ENCODE results near the gene SP9.

Gene SP9

GRCh38 chr2:174334781-174335251 is at the start of gene SP9:
SP9 (plus strand) TSS chr2:174334954; CDS start chr2:174335093, 139 bp downstream.
- DNase-seq (ENCODE audit: low read depth in 2 of 3, low spot score in 1 of 3) = no peak

- DNase-seq (ENCODE audit: low read depth in 2 of 3, low spot score in 1 of 3) = no peak
Observed at GRCh38 chr2:174286172-174286571, 48.6 kb upstream of the SP9 start.

- DNase-seq (ENCODE audit: low read depth in 2 of 3, low spot score in 1 of 3) = no peak
Observed at GRCh38 chr2:174292908-174293307, 41.8 kb upstream of the SP9 start.

GRCh38 chr2:174300114-174300513 is 34.6 kb upstream of the SP9 start:
- DNase-seq (ENCODE audit: low read depth in 2 of 3, low spot score in 1 of 3) = no peak

- DNase-seq (ENCODE audit: low read depth in 2 of 3, low spot score in 1 of 3) = no peak
Observed at GRCh38 chr2:174312581-174313234, 22.0 kb upstream of the SP9 start.

- no peak for DNase-seq (ENCODE audit: low read depth in 2 of 3, low spot score in 1 of 3)
Observed at GRCh38 chr2:174322149-174322548, 12.6 kb upstream of the SP9 start.

GRCh38 chr2:174322746-174323145 is 12.0 kb upstream of the SP9 start:
- no peak for DNase-seq (ENCODE audit: low read depth in 2 of 3, low spot score in 1 of 3)

- no peak for DNase-seq (ENCODE audit: low read depth in 2 of 3, low spot score in 1 of 3)
Observed at GRCh38 chr2:174324530-174324929, 10.2 kb upstream of the SP9 start.

- no peak for DNase-seq (ENCODE audit: low read depth in 2 of 3, low spot score in 1 of 3)
Observed at GRCh38 chr2:174325373-174326160, 9.2 kb upstream of the SP9 start.

GRCh38 chr2:174326161-174327020 is 8.4 kb upstream of the SP9 start:
- no peak for DNase-seq (ENCODE audit: low read depth in 2 of 3, low spot score in 1 of 3)

GRCh38 chr2:174327021-174327840 is 7.5 kb upstream of the SP9 start:
- no peak for DNase-seq (ENCODE audit: low read depth in 2 of 3, low spot score in 1 of 3)

GRCh38 chr2:174327841-174328113 is 7.0 kb upstream of the SP9 start:
- DNase-seq (ENCODE audit: low read depth in 2 of 3, low spot score in 1 of 3) = no peak

GRCh38 chr2:174328114-174328960 is 6.4 kb upstream of the SP9 start:
- DNase-seq (ENCODE audit: low read depth in 2 of 3, low spot score in 1 of 3) = no peak

- DNase-seq (ENCODE audit: low read depth in 2 of 3, low spot score in 1 of 3) = no peak
Observed at GRCh38 chr2:174328961-174329715, 5.6 kb upstream of the SP9 start.

GRCh38 chr2:174330945-174331594 is 3.7 kb upstream of the SP9 start:
- DNase-seq (ENCODE audit: low read depth in 2 of 3, low spot score in 1 of 3) = no peak

- no peak for DNase-seq (ENCODE audit: low read depth in 2 of 3, low spot score in 1 of 3)
Observed at GRCh38 chr2:174331595-174332216, 3.0 kb upstream of the SP9 start.

- DNase-seq (ENCODE audit: low read depth in 2 of 3, low spot score in 1 of 3) = no peak
Observed at GRCh38 chr2:174332217-174332963, 2.4 kb upstream of the SP9 start.

GRCh38 chr2:174333017-174333371 is 1.8 kb upstream of the SP9 start:
- no peak for DNase-seq (ENCODE audit: low read depth in 2 of 3, low spot score in 1 of 3)
